Cardiac fibroblast (primary cell): ENCODE measurements around the gene TKTL2.

Experiments
- DNase-seq, 2 donors: peaks; one replicate each; pipeline versions ENCODE4 v3.0.0 to v3.0.0-alpha.2; 2010; ENCODE audit warnings: low read depth in 2 of 2
- H3K4me3 ChIP-seq, 2 donors: replicated peaks in 1 of 2; 1 replicate in 1 of 2; 2 replicates in 1 of 2; pipeline ENCODE4 v1.5.1; 2011; ENCODE audit warnings: low read depth in 2 of 2, low read length in 2 of 2, mild to moderate bottlenecking in 2 of 2, moderate library complexity in 1 of 2
- CTCF ChIP-seq: IDR thresholded peaks from one replicate; pipeline ENCODE4 v1.5.1; 2011; ENCODE audit warnings: low read depth, mild to moderate bottlenecking, low read length, inconsistent platforms

The TKTL2 gene

GRCh38 chr4:163476761-163477438 lies 3.3 kb upstream of the TKTL2 start:
- TF ChIP-seq CTCF = no peak
- H3K4me3 ChIP-seq = no peak overlapping the region
- no peak for DNase-seq

- no peak for TF ChIP-seq CTCF
- no peak for DNase-seq
- no peak overlapping the region for H3K4me3 ChIP-seq
These were observed 473 bp upstream of the TKTL2 start for GRCh38 chr4:163474027-163474426.

- no peak for TF ChIP-seq CTCF
- no peak for DNase-seq
- no peak overlapping the region for H3K4me3 ChIP-seq
These were observed 424 bp downstream of the TKTL2 start for GRCh38 chr4:163473130-163473529.

- TF ChIP-seq CTCF = no peak
- no peak overlapping the region for H3K4me3 ChIP-seq
- DNase-seq = no peak
These were observed 3.2 kb downstream of the TKTL2 start for GRCh38 chr4:163470391-163470790.

- no peak overlapping the region for H3K4me3 ChIP-seq
- TF ChIP-seq CTCF = no peak
These were observed 6.3 kb downstream of the TKTL2 start for GRCh38 chr4:163467082-163467770.

GRCh38 chr4:163462556-163462955 lies 11.0 kb downstream of the TKTL2 start:
- no peak for TF ChIP-seq CTCF
- DNase-seq = no peak
- no peak overlapping the region for H3K4me3 ChIP-seq

More at GRCh38 chr4:163467082-163467770, 6.3 kb downstream of the TKTL2 start:
- DNase-seq = peak in 1 of 2 donors; percentile 3
